Stimulated activated CD8-positive, alpha-beta memory T cell treated with anti-CD3 and anti-CD28 coated beads, Interleukin-2, amount 100 ng/mL, for 48 hours (primary cell): ENCODE data around the gene SAMM50.
"Not testable (repeated sequence)": the region's sequence is repeated elsewhere in the genome, so short reads cannot be mapped to it uniquely, and the experiment has no call there.

Source experiments
- DNase-seq, 2 donors: peaks; one replicate each; pipeline ENCODE4 v3.0.0-alpha.2; 2020; ENCODE audit warnings: low read depth in 2 of 2

SAMM50 gene

DNA sequence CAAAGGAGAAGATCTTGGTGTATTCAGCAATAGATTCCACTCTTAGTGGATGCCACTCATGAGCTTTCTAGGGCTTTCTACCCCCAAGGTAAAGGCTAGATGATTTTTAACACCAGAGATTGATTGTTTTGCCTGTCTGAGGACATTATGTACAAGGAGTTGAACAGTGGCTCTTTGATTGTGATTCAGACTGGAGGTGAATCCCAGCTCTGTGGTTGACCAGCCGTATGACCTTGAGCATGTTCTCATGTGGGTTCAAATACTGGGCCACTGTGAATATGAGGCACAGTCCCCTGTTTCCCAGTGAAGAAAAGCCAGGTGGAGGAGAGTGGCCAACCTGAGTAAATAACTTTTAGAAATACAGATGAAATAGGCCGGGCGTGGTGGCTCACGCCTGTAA lies 44.9 kb downstream of the SAMM50 start:
- no peak for DNase-seq

DNA sequence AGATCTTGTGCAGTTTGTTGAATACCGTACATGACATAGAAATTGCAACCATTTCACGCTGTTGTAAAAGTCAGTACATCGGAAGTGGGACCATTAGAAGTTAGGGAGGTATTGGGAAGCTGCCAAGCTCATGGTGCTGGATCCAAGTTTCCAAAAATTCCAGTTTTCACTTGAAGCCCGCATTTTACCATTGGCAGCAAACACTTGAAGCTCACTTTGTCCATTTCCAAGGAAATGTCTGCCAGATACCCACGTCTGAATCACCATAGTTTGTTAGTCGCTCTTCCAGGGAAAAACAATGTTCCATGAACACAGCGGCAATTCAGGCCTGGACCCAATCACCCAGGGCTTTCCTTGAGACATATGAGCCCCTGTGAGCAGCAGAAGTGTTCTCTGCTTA lies 46.3 kb downstream of the SAMM50 start:
- DNase-seq = no peak

DNA sequence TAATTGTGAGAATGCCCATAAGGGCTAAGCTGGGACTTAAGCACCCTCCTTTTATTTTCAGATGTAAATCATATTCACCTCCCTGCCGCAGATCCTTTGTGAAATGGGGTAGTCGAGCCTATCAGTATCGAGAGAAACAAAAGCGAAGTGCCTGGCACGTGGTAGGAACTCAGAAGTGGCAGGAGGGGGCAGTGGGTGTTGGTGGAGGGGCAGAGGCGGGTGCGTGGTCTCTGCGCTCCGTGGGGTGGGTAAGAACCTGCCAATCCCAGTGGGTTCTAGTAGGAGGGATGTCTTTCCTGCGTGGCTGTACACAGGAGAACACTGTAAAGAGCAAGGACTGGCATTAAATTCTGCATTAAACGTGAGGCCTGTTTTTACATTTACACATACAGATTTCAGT lies 47.1 kb downstream of the SAMM50 start:
- DNase-seq = no peak

DNA sequence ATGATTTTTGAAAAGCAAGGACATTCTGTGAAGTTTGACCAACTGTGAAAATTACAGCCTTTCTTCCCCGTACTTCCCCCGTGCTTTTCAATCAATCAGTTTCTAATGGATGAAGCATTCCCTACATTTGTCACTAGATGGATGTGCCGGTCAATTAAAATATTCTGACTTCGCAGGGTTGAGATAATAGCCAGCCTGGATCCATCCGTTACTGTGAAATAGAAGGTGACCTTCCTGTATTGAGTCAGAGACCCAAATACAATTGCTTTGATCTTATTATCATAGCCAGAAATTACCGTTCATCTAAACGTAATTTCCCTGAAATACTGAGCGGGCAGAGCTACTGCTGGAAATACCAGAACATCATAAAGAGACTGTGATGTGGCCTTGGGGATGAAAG lies 47.8 kb downstream of the SAMM50 start:
- DNase-seq = no peak

DNA sequence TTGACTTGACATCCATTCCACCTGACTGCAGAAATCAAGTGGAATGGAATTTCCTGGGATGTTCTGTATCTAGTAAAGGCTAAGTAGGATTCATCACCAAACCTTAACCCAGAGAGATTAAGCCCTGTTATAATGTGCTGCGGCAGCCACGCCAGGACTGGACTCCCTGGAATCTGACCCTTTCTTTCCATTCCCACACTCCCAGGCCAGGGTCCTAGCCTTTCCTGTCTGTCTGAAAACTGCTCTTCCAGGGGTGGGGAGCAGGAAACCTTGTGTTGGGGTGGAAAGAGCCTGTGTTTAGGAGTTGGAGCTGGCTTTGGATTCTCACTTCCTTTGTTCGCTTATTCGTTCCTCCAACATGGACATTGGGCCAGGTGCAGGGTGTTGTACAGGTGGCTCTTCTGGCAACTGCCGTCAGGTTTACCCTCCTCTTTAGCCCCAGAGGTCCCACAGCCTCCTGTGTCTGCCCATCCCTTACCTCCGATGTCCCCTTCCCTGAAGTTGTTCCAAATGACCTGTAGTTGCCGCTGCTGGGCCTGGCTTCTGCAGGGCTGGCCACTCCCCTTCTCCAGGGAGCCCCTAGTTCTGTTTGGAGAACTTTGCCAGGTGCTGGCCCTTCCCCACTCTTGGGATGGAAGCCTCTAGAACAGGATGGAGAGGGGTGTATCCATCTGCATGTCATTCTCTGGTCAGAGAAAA lies 48.3 kb downstream of the SAMM50 start:
- DNase-seq = no peak

DNA sequence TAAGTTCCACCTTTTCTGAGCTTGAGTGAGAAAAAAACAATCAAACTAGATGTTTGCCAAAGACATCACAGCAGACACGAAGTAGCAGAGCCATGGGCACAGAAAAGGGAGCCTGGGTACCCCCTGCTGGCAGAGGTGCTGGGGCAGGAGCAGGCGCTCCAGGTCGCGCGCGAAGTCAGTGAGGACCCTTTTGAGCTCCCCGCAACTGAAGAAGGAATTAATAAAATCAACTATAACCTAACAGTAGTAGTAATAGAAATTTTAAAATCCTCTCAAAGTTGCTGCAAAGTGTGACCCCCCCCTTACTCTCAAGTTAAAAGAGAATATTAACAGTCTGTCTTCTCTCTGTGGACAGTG lies 48.8 kb downstream of the SAMM50 start:
- DNase-seq = no peak

DNA sequence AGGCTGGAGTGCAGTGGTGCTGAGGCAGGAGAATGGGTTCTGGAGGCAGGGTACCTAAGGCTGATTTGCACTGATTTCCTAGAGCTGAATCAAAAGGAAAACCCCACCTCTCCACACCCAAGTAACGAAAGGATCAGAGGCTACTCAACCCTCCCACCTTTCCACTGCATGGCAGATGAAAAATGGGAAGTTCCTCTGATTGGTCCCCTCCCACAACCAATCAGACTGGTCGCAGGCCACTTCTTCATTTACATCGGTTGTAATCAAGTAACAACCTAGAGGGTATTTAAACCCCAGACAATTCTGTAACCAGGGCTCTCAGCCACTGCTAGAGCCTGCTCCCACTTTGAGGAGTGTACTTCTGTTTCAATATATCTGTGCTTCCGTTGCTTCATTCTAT lies 50.3 kb downstream of the SAMM50 start:
- DNase-seq = no peak

DNA sequence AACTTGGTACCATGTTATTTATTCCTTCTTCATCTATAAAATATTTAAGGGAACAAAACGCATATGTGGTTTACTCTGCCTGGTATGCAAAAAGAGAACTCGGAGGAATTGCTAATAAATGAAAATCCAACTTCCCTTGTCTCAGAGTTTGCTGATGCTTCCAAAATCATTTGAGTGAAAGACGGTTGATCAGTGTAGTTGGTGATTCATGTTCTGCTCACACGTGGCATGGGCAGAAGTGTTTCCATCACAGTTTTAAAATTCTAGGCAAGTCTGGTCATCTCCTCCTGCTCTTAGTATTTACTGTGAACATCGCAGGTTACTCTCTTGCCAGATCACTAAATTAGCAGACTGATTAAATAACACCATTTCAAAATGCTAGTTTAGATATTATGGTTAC lies 56.9 kb downstream of the SAMM50 start:
- no peak for DNase-seq

DNA sequence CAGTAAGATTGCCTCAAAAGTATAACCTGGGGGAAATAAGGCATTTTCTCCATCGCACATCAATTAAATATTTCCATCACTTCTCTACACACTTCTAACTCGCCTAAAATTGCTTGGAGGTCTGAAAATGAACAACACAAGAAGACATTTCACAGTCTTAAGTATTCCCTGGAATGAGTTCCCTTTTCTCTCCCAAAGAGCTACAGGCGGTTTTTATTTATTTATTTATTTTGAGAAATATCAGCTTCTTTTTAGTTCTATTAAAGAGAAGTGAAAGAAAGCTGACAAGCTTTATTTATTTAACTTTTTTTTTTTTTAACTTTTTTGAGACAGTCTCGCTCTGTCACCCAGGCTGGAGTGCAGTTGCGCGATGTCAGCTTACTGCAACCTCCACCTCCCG lies 57.3 kb downstream of the SAMM50 start:
- no peak for DNase-seq

DNA sequence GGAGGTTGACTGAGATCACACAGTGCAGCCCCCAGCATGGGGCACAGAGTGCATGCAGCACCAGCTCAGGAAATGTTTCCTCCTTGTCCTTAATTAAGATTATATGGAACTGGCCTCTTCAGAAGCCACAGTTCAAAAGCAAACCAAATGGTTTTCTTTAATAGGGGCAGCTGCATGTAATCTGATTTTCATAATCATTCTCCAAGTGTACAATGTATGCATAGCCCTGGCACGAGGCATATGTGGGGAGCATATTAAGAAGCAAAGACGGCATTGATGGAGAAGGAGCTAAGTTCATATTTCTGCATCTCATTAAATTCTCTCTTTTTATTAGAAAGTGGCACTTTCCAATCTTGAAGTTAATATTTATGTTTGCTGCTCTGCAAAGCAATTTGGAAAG lies 59.0 kb downstream of the SAMM50 start:
- no peak for DNase-seq

DNA sequence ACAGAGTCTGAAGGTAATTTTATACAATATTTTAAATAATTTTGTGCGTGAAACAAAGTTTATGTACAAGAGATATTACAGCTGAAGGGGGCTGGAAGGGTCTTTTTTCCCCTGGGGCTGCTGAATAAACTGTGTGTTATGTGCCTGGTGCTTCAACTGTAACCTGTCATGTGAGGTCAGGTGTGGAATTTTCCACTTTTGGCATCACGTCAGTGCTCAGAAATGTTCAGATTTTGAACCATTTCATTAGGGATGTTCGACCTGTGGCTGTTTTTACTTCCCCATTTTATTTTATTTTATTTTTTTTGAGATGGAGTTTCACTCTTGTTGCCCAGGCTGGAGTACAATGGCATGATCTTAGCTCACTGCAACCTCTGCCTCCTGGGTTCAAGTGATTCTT lies 61.3 kb downstream of the SAMM50 start:
- not testable (repeated sequence) for DNase-seq

DNA sequence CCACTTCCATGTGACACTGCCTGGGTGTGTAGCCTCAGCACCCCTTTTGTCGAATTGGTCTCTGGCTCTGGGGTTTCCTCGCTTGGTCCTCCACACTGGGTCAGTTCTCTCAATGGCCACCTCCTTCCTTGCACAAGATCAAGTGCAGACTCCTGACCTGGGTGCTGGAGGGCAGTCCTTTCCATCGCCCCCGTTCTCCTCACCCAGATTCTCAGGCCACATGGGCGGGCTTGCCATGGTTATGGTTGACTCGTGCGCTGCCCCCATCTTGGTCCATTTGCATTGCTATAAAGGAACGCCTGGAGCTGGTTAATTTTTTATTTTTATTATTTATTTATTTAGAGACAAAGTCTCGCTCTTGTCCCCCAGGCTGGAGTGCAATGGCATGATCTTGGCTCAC lies 63.4 kb downstream of the SAMM50 start:
- DNase-seq = no peak

DNA sequence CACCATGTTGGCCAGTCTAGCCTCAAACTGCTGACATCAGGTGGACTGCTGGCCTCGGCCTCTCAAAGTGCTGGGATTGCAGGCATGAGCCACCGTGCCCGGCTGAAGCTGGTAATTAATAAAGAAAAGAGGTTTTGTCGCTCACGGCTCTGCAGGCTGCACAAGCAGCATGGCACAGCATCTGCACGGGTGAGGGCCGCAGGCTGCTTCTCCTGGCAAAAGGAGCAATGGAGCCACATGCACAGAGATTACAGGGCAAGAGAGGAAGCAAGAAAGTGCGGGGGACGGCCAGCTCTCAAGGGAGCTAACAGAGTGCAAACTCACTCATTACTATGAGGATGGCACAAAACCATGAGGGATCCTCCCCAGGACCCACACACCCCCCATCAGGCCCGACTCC lies 64.2 kb downstream of the SAMM50 start:
- DNase-seq = no peak

DNA sequence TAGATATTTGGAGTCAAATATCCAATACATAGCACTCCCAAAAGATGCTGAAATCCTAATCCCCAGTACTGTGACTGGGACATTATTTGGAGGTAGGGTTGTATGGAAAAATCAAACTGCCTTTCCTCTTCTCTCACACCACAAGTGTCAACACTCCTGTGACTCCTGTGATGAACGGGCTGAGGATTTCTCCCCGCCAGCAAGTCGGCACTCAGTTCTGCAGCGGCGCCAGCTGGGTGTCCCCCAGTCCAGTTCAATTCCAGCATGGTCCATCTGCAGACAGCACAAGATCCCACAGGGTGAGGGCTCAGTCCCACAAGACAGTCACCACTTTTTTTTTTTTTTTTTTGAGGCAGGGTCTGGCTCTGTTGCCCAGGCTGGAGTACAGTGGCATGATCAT lies 64.6 kb downstream of the SAMM50 start:
- DNase-seq = no peak

DNA sequence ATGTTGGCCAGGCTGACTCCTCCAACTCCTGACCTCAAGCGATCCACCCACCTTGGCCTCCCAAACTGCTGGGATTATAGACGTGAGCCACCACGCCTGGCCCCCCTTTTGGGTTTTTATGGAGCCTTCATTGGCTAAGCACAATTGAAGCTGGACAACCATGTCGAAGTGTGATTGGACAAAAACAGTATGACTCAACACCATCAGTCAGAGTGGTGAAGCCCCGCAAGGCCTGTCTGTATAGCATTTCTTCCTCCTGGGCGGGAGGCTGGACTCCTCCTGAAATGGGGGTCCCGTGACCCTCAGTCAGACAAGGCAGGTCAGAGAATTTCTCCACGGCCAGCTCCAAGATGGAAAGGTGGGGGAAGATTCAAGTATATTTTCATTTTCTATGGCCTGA lies 65.7 kb downstream of the SAMM50 start:
- no peak for DNase-seq

DNA sequence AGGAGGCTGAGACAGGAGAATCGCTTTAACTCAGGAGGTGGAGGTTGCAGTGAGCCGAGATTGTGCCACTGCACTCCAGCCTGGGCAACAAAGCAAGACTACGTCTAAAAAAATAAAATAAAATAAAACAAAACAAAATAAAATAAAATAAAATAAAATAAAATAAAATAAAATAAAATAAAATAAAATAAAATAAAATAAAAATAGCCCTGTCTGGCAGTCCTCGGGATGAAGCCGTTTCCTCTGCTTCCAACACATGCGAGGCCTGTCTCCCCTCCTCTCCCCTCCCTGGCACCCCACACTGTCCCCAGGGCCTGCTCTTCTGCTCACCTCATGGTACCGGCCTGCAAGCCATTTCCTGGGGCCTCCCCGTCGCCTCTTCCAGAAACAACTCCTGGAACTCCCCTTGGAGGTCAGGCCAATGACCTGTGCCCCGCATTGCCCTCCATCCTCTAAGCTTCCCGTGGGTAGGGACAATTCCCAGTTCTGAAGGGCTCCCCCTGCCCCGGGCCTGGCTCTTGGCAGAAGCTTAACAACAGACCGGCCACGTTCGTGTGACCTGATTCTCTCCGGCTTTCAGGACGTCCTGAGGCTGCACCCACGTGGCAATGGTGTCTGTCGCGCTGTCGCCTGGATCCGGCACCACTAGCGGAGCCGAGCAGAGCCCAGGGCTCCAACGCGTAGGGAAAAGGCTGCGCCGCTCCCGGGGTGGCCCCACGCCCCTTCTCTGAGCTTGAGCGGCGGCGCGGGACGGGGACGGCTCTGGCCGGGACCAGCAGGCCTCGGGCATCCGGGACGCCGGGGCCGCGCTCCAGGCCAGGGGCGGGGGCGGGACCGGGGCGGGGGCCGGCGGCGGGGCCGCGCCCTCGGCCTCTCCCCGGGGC lies 68.4 kb downstream of the SAMM50 start:
- peak in 1 of 2 donors; percentile 44 for DNase-seq

DNA sequence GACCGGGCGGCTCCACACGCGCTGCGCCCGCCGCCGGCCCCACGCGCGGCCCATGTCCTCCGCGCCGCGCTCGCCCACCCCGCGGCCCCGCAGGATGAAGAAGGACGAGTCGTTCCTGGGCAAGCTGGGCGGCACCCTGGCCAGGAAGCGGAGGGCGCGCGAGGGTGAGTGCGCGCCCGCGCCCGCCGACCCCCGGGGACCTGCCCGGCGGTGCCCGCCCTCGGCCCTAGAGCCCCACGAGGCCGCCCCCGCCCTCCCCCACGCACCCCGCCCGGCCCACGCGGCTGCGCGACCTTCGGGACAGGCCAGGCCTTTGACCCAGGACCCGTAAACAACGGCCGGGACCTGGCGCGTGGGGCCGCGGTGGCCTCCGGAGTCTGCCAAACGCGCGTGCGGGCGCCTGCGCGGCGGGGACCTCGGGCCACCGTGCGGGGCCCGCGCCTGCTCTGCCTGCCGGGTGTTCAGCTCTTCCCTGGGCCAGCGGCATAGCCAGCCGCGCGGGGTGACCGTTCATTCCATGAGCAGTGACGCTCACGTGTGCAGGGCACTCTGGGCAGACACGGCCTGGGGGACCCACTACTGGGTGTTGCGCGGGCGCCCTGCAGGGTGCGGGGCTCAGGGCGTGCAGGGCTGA lies 69.2 kb downstream of the SAMM50 start, which contains the start of gene PARVB:
PARVB (plus strand) TSS at position 15 of the 634 bp plus-strand sequence; CDS start at position 53, 38 bp downstream.
- no peak for DNase-seq

DNA sequence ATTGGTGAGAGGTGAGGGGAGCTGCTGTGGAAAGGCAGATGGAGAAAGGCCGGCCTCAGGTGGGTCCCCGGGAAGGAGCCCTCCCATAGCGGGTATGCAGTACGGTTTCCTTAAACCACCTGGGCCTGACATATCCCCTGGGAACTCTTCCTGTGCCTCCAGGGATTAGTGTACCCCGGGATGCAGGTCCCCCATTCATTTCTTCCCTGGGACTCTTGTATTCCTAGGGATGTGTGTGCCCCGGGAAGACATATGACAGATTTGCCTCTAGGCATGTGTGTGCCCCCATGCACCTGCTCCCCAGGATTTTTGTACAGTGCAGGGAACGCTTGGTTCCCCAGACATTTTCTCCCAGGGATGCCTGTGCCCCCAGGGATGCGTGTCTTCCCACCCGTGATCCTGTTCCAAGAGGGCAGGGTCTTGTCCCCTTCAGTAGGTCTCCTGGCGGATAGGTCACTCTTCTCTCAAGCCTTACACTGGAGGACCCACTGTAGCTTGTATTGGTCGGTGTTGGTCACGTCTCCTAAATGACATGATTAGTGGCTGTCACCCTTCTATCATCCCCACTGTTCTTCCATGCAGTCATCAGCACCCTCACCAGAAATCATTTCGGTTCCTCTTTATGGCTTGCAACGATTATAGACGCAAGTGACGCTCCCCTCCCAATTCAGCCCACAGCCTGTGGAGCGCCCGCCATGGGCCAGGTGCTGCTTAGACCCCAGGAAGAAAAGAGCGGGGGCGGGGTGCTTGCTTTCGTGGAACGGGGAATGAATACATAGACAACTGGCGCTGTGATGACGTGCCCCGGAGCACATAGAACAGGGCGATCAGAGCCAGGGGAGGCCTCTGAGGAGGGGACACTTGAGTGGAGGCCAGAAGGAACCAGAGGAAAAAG lies 70.2 kb downstream of the SAMM50 start:
- no peak for DNase-seq

DNA sequence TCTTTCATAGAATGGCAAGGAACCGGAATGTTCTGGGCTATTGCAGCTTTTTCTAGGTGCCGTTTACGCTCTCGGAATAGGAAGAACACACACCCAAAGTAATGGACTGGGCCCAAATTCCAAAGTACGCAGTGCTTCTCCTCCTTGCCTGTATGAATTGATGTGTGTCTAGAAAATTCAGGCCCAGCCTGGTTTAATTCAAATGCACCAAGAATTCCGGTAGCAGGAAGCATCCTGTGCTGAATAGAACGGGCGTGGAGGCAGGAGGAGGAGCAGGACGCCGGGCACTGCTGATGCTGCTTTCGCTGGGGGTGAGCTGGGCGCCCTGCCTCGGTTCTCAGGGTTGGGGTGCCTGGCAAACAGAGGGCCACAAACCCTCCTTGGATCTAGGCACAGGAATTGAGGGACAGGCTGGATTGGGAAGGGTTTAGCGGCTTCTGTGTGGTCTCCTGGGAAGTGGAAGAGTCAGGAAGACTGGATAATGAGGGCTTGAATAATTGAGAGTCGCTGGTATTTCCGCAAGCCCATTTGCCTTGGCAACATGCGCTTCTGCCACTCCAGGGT lies 70.9 kb downstream of the SAMM50 start:
- no peak for DNase-seq

DNA sequence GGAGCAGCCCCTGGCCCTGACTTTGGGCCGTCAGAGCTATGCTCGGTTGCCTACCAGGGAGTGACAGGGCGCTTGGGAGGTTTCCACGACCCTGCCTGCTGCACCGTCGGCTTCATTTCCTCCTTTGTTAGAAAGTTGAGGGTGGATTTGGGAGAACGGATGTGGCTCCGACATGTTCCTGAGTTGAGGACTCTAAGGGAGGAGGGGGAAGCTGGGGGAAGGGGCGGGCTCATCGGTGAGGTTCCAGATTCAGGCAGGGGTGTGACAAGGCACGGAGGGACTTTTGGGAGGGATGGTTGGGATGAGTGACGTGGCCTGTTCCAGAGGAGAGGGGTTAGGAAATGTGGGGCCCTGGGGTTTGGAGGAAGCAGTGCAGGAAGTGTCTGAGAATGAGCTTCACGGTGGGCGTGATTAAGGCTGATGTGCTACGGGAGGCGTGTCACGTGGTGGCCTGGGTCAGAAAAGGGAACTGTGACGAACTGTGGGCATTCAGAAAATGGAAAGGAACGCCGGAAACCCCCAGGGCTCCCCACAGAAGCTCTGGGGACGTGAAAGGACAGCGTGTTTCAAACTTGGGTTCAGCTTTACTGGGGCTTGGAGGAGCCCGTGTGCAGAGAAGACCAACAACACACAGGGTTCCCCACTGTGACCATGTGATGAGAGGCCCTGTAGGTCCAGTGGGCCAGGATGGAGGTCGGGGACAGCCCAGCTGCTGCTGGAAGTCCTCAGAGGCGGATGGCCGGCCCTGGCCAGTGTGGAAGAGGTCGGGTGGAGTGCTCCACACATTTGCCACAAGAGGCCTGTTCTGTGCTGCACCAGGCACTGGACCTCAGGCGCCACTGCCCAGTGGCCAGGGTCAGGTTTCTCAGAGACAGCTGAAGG lies 71.6 kb downstream of the SAMM50 start:
- DNase-seq = peak; percentile 55 to 62
